Measurements from ENCODE around the gene DDX42. TPM values are rescaled to one million over a fixed set of nuclear protein-coding genes. Genes with fewer than 3 reads are reported as not detected.

Gene DDX42
- total RNA-seq, 1 experiment from 2014 or later = 37.7 TPM

Other genes with a start within 250 kb of the DDX42 start
- gene DCAF7, start 223.7 kb upstream of the DDX42 start, total RNA-seq (2014; rRNA removed; shearing (Covaris generic); ENCODE audit: low replicate concordance) = 7.5 and 21.6 TPM in 2 replicates
- 22.2 and 42.3 TPM in 2 replicates for gene TACO1, start 173.3 kb upstream of the DDX42 start, total RNA-seq (2014; rRNA removed; shearing (Covaris generic); ENCODE audit: low replicate concordance)
- 10.2 and 12.9 TPM in 2 replicates for gene MAP3K3, start 151.8 kb upstream of the DDX42 start, total RNA-seq (2014; rRNA removed; shearing (Covaris generic); ENCODE audit: low replicate concordance)
- gene LIMD2, start 74.0 kb upstream of the DDX42 start, total RNA-seq (2014; rRNA removed; shearing (Covaris generic); ENCODE audit: low replicate concordance) = 0.64 and 3.3 TPM in 2 replicates
- 18.7 and 29.0 TPM in 2 replicates for gene STRADA, start 32.4 kb upstream of the DDX42 start, total RNA-seq (2014; rRNA removed; shearing (Covaris generic); ENCODE audit: low replicate concordance)
- 49.1 and 92.0 TPM in 2 replicates for gene CCDC47, start 573 bp upstream of the DDX42 start, total RNA-seq (2014; rRNA removed; shearing (Covaris generic); ENCODE audit: low replicate concordance)
- gene PSMC5, start 53.3 kb downstream of the DDX42 start, total RNA-seq (2014; rRNA removed; shearing (Covaris generic); ENCODE audit: low replicate concordance) = 116 and 133 TPM in 2 replicates
- gene FTSJ3, start 53.5 kb downstream of the DDX42 start, total RNA-seq (2014; rRNA removed; shearing (Covaris generic); ENCODE audit: low replicate concordance) = 33.3 and 58.6 TPM in 2 replicates
- gene SMARCD2, start 68.5 kb downstream of the DDX42 start, total RNA-seq (2014; rRNA removed; shearing (Covaris generic); ENCODE audit: low replicate concordance) = 156 and 163 TPM in 2 replicates
- gene CSH2, start 99.5 kb downstream of the DDX42 start, total RNA-seq (2014; rRNA removed; shearing (Covaris generic); ENCODE audit: low replicate concordance) = not detected in 2 replicates
- not detected in 2 replicates for gene GH2, start 107.8 kb downstream of the DDX42 start, total RNA-seq (2014; rRNA removed; shearing (Covaris generic); ENCODE audit: low replicate concordance)
- gene CSH1, start 122.4 kb downstream of the DDX42 start, total RNA-seq (2014; rRNA removed; shearing (Covaris generic); ENCODE audit: low replicate concordance) = not detected in 2 replicates
- gene CSHL1, start 137.1 kb downstream of the DDX42 start, total RNA-seq (2014; rRNA removed; shearing (Covaris generic); ENCODE audit: low replicate concordance) = not detected in 2 replicates
- gene GH1, start 144.7 kb downstream of the DDX42 start, total RNA-seq (2014; rRNA removed; shearing (Covaris generic); ENCODE audit: low replicate concordance) = not detected in 2 replicates
- gene CD79B, start 158.2 kb downstream of the DDX42 start, total RNA-seq (2014; rRNA removed; shearing (Covaris generic); ENCODE audit: low replicate concordance) = not detected in 2 replicates
- not detected in 2 replicates for gene SCN4A, start 198.7 kb downstream of the DDX42 start, total RNA-seq (2014; rRNA removed; shearing (Covaris generic); ENCODE audit: low replicate concordance)
- not detected in 2 replicates for gene PRR29, start 224.2 kb downstream of the DDX42 start, total RNA-seq (2014; rRNA removed; shearing (Covaris generic); ENCODE audit: low replicate concordance)
- not detected in 2 replicates for gene ICAM2, start 246.5 kb downstream of the DDX42 start, total RNA-seq (2014; rRNA removed; shearing (Covaris generic); ENCODE audit: low replicate concordance)